SK-N-MC (cell line): Measurements from ENCODE around the gene CLDN34.

Source experiments
- EZH2 ChIP-seq: fragments of 200-600 bp; sonication (generic); IDR thresholded peaks from one replicate; pipeline ENCODE4 v1.6.1; 2017; ENCODE audit warnings: antibody characterized with exemption
- POLR2AphosphoS5 ChIP-seq: IDR thresholded peaks from 2 replicates; pipeline ENCODE4 v1.6.1; 2012; ENCODE audit warnings: mild to moderate bottlenecking, low read depth, low read length, borderline replicate concordance

DNA sequence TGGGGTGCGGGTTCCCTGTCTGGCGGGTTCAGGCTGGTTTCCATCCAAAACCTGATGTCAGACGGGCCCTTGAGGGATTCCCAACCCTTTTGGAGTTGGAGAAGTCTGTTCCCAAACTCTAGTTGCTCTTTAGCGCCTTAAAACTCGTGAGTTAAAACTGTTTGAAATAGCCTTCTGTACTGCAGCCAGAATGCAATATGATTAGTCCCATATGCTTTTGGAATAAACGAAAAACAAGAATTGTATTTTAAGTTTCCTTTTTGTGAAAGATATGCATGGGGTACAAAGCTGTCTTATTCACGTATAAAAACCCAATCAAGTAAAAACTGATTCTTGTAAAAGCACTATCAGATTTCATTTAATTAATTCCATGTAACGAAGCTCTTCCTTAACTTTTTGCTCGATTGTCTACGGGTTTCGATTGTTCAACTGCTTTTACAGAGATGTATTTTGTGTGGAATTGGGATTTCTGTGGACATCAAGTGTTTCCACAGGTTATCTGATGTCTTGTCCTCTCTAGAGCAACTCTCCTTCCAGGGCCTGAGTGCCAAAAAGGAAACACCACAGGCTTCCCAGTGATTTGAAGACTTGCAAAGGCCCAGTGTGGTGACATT is 49.5 kb downstream of the CLDN34 start:
- TF ChIP-seq POLR2AphosphoS5 (no peak), EZH2 (no peak)
